Gastroesophageal sphincter (tissue), 4 donors: ENCODE measurements around the gene CRB2. TPM values are rescaled to one million over a fixed set of nuclear protein-coding genes. Genes with fewer than 3 reads are reported as not detected.
"Not testable (repeated sequence)": the region's sequence is repeated elsewhere in the genome, so short reads cannot be mapped to it uniquely, and the experiment has no call there.

Experiments used
- ATAC-seq: fragments of 150-250 bp; one replicate; pipeline ENCODE4 v1.9.1; 2016; ENCODE audit warnings: mild to moderate bottlenecking, moderate library complexity
- H3K27ac ChIP-seq, 4 donors: fragments of 200-600 bp; sonication (generic) in 3 of 4; 1 replicate in 3 of 4; 2 replicates in 1 of 4; pipeline ENCODE4 v1.5.1; 2016 to 2019
- H3K27me3 ChIP-seq: fragments of 200-600 bp; sonication (generic); one replicate; pipeline ENCODE4 v1.5.1; 2019
- H3K36me3 ChIP-seq, 2 donors: fragments of 200-600 bp; sonication (generic); one replicate each; pipeline ENCODE4 v1.5.1; 2019; ENCODE audit warnings: control low read depth in 1 of 2
- H3K4me1 ChIP-seq, 3 donors: fragments of 200-600 bp; sonication (generic); 1 replicate in 2 of 3; 2 replicates in 1 of 3; pipeline ENCODE4 v1.5.1; 2016 to 2019; ENCODE audit warnings: control low read depth in 2 of 3
- H3K4me3 ChIP-seq, 2 donors: fragments of 200-600 bp; sonication (generic); one replicate each; pipeline ENCODE4 v1.5.1; 2019; ENCODE audit warnings: mild to moderate bottlenecking in 1 of 2, moderate library complexity in 1 of 2
- H3K9me3 ChIP-seq, 3 donors: fragments of 200-600 bp; sonication (generic); one replicate each; pipeline ENCODE4 v1.5.1; 2017 to 2019; ENCODE audit warnings: control low read depth in 2 of 3
- CTCF ChIP-seq, 4 experiments: fragments of 200-600 bp in 2 of 4; fragments of 450-650 bp in 2 of 4; sonication (generic) in 1 of 4; IDR thresholded peaks; one replicate each; pipeline ENCODE4 v1.5.1; 2017 to 2019; ENCODE audit warnings: antibody characterized with exemption in 4 of 4, mild to moderate bottlenecking in 2 of 4, moderate library complexity in 2 of 4
- EP300 ChIP-seq: sonication (generic); formaldehyde crosslinking; IDR thresholded peaks from one replicate; pipeline ENCODE4 v1.6.1; 2017; ENCODE audit warnings: antibody characterized with exemption, mild to moderate bottlenecking
- POLR2A ChIP-seq, 2 donors: fragments of 450-650 bp; IDR thresholded peaks; one replicate each; pipeline ENCODE4 v1.6.1; 2017; ENCODE audit warnings: antibody characterized with exemption in 2 of 2, mild to moderate bottlenecking in 2 of 2, moderate library complexity in 1 of 2
- POLR2AphosphoS5 ChIP-seq: sonication (generic); formaldehyde crosslinking; IDR thresholded peaks from one replicate; pipeline ENCODE4 v1.6.1; 2017; ENCODE audit warnings: antibody characterized with exemption
- WGBS, 2 donors: methylation state at CpG; one replicate each; pipeline ENCODE4 v1.1.5; 2018; ENCODE audit warnings: low coverage in 1 of 2; 5-methylcytosine and 5-hydroxymethylcytosine counted together
- total RNA-seq, 4 donors: library from RNA; depleted of rRNA; stranded (reverse); fragments of >200 nt; gene quantifications; one replicate each; pipeline ENCODE4 v1.1.0, GENCODE V29; 2016

CRB2 gene
- total RNA-seq, 4 donors from 2014 or later, result not detected

DNA sequence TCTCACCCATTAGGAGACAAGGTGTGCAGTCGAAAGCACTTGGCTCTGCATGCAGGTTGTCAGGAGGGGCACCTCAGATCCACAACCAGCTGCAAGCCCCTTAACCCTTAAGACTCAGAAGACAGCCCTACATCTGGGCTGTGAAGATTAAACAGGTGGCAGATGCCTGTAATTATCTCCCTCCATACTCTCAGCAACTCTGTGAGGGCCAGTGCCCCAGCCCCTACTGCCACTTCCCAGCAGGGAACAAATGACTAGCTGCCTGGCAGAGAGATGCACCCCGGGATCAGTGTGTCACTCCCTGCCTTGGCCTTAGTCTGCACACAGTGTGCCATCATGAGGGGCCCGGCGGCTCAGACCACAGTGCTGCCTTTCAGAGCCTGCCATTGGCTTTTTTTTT, 42.0 kb downstream of the CRB2 start:
- Histone ChIP-seq H3K4me3 (no peak overlapping the region), H3K9me3 (peaks cover 0 to 4% (median 0%) of the 10 kb centered on the region in 3 donors), H3K27me3 (no peaks in the 10 kb centered on the region), H3K36me3 (peaks cover 0 to 16% of the 10 kb centered on the region in 2 donors), H3K27ac (no peak overlapping the region), H3K4me1 (no peaks in the 10 kb centered on the region)
- TF ChIP-seq CTCF (IDR thresholded peaks at IDR 0.05), result no peak
- no peak for TF ChIP-seq POLR2AphosphoS5
- no peak for TF ChIP-seq POLR2A (IDR thresholded peaks at IDR 0.05)
- TF ChIP-seq EP300, result no peak
- no peak for ATAC-seq
- no CpG with 5 or more reads among the region's 4 CpGs for WGBS, 2 donors

DNA sequence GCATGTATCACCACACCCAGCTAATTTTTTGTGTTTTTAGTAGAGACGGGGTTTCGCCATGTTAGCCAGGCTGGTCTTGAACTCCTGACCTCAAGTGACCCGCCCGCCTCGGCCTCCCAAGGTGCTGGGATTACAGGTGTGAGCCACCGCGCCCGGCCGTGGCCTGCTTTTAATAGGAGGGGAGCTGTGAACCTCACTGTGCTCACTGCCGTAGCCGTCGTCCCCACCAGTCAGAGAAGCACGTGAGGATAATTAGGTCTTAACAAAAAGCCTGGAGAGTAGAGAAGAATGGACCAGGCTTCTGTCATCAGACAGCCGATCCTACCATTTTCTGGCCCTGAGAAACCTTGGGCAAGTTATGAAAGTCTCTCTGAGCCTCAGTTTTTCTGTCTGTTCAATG, 42.9 kb downstream of the CRB2 start:
- H3K27ac ChIP-seq, H3K27me3 ChIP-seq, ATAC-seq, H3K4me3 ChIP-seq, H3K4me1 ChIP-seq, H3K9me3 ChIP-seq: not testable (repeated sequence)
- peaks cover 0 to 22% of the 10 kb centered on the region in 2 donors for H3K36me3 ChIP-seq
- 96% methylated on average over 9 of the region's 14 CpGs; no CpG with 5 or more reads in 1 of the 2 donors for WGBS, 2 donors

DNA sequence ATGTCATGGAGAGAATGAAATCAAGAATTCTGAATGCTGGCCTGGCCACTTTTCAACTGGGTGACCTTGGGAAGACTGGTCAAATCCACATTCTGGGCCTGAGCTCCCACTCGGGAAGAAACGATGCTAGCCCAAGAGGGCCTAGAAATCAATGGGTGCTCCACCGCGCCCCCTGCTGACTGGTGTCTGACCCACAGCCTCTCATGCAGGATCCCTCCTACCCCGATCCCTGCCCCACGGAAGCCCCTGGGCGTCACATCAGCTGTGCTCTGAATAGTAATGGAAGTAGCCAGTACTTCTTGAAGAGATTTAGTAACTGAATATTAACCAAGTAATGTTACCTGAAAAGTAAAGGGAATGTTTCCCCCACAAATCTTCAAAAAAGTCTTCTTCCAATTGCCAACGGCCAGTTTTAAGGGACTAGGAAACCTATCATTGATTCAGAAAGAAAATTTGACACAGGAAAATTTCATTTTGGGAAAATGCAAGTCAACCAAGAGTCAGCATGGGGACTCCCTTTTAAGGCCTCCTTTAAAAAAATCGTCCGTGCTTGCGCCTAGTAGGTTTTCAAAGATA, 43.9 kb downstream of the CRB2 start:
- peak in 1 of 4 experiments; percentile 37 for TF ChIP-seq CTCF (IDR thresholded peaks at IDR 0.05)
- TF ChIP-seq POLR2AphosphoS5, result no peak
- no peak for TF ChIP-seq POLR2A (IDR thresholded peaks at IDR 0.05)
- H3K27ac ChIP-seq, result no peak overlapping the region
- H3K9me3 ChIP-seq, result no peaks in the 10 kb centered on the region
- H3K27me3 ChIP-seq, result no peaks in the 10 kb centered on the region
- no peak overlapping the region for H3K4me3 ChIP-seq
- H3K4me1 ChIP-seq, result no peaks in the 10 kb centered on the region
- 93 to 97% methylated on average over 3 of the region's 11 CpGs for WGBS, 2 donors
- ATAC-seq, result no peak
- H3K36me3 ChIP-seq, result peaks cover 0 to 22% of the 10 kb centered on the region in 2 donors

- TF ChIP-seq CTCF (IDR thresholded peaks at IDR 0.05), result no peak
- no peak for TF ChIP-seq POLR2AphosphoS5
- TF ChIP-seq POLR2A (IDR thresholded peaks at IDR 0.05), result no peak
- no peak for TF ChIP-seq EP300
- WGBS, 2 donors, result 78 to 83% methylated on average over 7 of the region's 13 CpGs
- Histone ChIP-seq H3K27ac (no peak overlapping the region), H3K9me3 (no peaks in the 10 kb centered on the region), H3K27me3 (no peaks in the 10 kb centered on the region), H3K4me3 (no peak overlapping the region), H3K4me1 (no peaks in the 10 kb centered on the region), H3K36me3 (peaks cover 0 to 22% of the 10 kb centered on the region in 2 donors)
- ATAC-seq, result no peak
These were observed 45.0 kb downstream of the CRB2 start for GRCh38 chr9:123400926-123401503.

DNA sequence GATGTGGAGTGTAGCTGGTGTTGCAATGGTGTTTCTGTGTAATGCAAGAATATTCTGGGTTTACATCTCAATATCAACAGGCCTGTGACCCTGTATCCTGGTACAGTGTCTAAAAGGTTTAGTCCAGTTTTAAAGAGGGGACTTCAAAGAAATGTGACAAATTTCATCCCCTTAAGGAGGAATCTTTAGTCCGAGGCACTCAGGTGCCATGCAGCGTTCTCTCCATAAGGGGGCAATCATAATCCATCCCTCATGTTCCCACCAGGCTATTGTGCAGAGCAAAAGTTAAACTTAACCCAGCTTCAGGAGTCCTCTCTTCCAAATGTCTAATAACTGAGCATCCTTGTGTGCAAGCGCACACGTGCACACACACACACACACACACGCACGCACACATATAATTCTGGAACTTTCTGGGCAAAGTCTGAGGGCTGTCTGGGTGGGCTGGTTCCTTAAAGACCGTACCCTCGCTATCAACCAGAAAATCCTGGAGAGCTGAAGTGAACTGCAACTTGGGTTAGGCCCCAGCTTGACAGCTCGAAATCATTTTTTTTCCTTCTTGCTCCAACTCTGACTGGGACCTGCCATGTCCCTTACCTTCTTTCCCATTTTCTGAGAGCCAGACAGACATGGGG, 46.0 kb downstream of the CRB2 start:
- Histone ChIP-seq H3K9me3 (no peaks in the 10 kb centered on the region), H3K27ac (no peak overlapping the region), H3K36me3 (peaks cover 0 to 22% of the 10 kb centered on the region in 2 donors), H3K4me3 (no peak overlapping the region), H3K4me1 (no peaks in the 10 kb centered on the region), H3K27me3 (no peaks in the 10 kb centered on the region)
- TF ChIP-seq EP300 (no peak), CTCF (IDR thresholded peaks at IDR 0.05) (peak in 3 of 4 experiments; percentile 63 to 64 (median 63))
- WGBS, 2 donors, result 24 to 52% methylated on average over 2 to 4 of the region's 9 CpGs
- no peak for ATAC-seq
